Gastroesophageal sphincter (tissue), 3 donors: ENCODE measurements around the gene SUPT20H.

ENCODE experiments used
- CTCF ChIP-seq, 4 experiments: fragments of 200-600 bp in 2 of 4; fragments of 450-650 bp in 2 of 4; sonication (generic) in 1 of 4; IDR thresholded peaks; one replicate each; pipeline ENCODE4 v1.5.1; 2017 to 2019; ENCODE audit warnings: antibody characterized with exemption in 4 of 4, mild to moderate bottlenecking in 2 of 4, moderate library complexity in 2 of 4
- POLR2A ChIP-seq, 2 donors: fragments of 450-650 bp; IDR thresholded peaks; one replicate each; pipeline ENCODE4 v1.6.1; 2017; ENCODE audit warnings: antibody characterized with exemption in 2 of 2, mild to moderate bottlenecking in 2 of 2, moderate library complexity in 1 of 2

GRCh38 chr13:36992362-36992761 lies 67.1 kb downstream of the SUPT20H start:
- TF ChIP-seq CTCF (IDR thresholded peaks at IDR 0.05) (no peak), POLR2A (IDR thresholded peaks at IDR 0.05) (no peak)
